Cardiac fibroblast (primary cell): ENCODE data around the gene NABP1.

Experiments
- DNase-seq, 2 donors: peaks; one replicate each; pipeline versions ENCODE4 v3.0.0 to v3.0.0-alpha.2; 2010; ENCODE audit warnings: low read depth in 2 of 2
- H3K4me3 ChIP-seq, 2 donors: replicated peaks in 1 of 2; 1 replicate in 1 of 2; 2 replicates in 1 of 2; pipeline ENCODE4 v1.5.1; 2011; ENCODE audit warnings: low read depth in 2 of 2, low read length in 2 of 2, mild to moderate bottlenecking in 2 of 2, moderate library complexity in 1 of 2
- CTCF ChIP-seq: IDR thresholded peaks from one replicate; pipeline ENCODE4 v1.5.1; 2011; ENCODE audit warnings: low read depth, mild to moderate bottlenecking, low read length, inconsistent platforms

Gene NABP1

DNA sequence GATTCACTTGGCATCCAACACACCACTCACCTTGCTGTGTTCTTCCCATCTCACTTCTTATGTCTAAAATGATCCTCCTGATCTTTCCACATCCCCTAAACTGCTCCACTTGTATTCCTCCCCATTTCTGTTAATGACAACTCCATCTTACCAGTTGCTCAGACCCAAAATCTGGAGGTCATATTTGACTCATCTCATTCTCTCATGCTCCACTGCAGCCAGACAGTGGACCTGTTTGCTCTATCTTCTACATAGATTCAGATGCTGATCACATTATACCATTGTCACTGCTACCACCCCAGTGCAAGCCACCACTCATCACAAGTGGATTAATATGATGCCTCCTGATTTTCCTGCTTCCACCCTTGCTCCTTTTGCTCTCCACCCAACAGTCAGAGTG, 7.9 kb upstream of the NABP1 start:
- no peak for DNase-seq

GRCh38 chr2:191670787-191671186, 7.1 kb upstream of the NABP1 start:
- H3K4me3 ChIP-seq = no peak overlapping the region
- no peak for DNase-seq
- TF ChIP-seq CTCF = no peak

More for the DNA sequence above, 7.9 kb upstream of the NABP1 start:
- no peak for TF ChIP-seq CTCF
- no peak overlapping the region for H3K4me3 ChIP-seq

- no peak for TF ChIP-seq CTCF
- peak in 1 of 2 donors; percentile 43 for DNase-seq
- H3K4me3 ChIP-seq = no peak overlapping the region
Observed at GRCh38 chr2:191675807-191676721, 1.9 kb upstream of the NABP1 start.

GRCh38 chr2:191676790-191677645, 918 bp upstream of the NABP1 start:
- DNase-seq = peak; percentile 93 to 94
- no peak for TF ChIP-seq CTCF
- H3K4me3 ChIP-seq = peak overlapping the region; percentile 66 to 75

GRCh38 chr2:191678437-191679100, 633 bp downstream of the NABP1 start:
- TF ChIP-seq CTCF = no peak
- H3K4me3 ChIP-seq = peak overlapping the region; percentile 75 to 82
- peak; percentile 36 to 54 for DNase-seq

DNA sequence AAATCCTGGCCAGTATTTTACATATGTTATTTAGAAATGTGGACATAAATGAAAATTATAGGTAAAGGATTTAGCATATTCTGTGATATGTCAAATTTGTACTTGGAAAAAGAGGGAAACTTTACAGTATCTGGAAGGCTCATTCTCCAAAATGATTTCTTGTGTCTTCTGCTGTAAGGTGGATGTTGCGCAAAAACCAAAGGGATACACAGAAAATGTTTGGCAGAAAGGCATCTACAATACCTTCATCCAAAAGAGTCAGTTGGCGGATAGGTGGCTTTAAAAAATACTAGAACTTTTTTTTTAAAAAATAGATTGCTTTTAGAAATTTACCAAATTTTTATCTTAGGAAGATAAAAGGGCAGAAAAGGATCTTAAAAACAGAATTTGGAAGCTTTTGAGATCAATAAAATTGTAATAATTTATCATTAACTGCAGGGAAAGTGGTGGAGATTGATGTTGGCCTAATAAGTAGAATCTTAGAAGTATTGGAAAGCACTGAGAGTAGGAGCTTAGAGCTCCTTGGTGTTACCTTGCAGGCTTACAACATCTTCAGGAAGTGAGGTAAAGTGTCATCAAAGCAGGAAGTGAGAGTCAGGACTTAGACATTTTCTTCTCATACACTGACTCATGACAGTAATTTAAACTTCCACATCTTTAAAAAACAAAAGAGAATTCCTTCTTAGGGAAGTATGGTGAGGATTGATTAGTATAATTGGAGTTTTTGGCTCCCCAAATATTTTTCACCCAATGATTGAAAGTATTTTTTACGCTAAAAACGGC, 2.1 kb downstream of the NABP1 start:
- DNase-seq = peak; percentile 60 to 91
- no peak for TF ChIP-seq CTCF
- peak overlapping the region in 1 of 2 donors; percentile 75 for H3K4me3 ChIP-seq
